Measurements from ENCODE around the gene ZDHHC24. TPM values are rescaled to one million over a fixed set of nuclear protein-coding genes. Genes with fewer than 3 reads are reported as not detected.

The ZDHHC24 gene
- total RNA-seq, 1 experiment from 2014 or later: 19.4 TPM

DNA sequence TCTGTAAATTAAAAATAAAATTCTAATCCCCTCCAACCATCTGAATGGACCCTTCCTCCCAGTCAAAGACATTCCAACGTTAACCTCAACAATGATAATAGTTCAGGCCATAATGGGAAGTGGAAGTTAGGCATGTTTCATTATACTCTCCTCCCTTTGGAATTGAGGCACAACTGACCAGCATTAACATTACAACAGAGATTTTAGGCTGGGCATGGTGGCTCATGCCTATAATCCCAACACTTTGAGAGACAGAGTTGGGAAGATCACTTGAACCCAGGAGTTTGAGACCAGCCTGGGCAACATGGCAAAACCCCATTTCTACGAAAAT is 25.0 kb upstream of the ZDHHC24 start:
- intact Hi-C loops (cut with micrococcal nuclease; ENCODE audit: unreplicated experiment): no loop called here
- no peak overlapping the region for H3K27ac ChIP-seq
- no peak overlapping the region for H2AFZ ChIP-seq
- ChIA-PET POLR2A (ENCODE audit: unreplicated experiment) (no interaction called here), CTCF (no interaction called here)
- H3K4me1 ChIP-seq (replicated peaks; ENCODE audit: insufficient read depth): peaks cover 5% of the 10 kb centered on the region; the same call in 1 of the 2 replicates
- no peak overlapping the region for H3K4me2 ChIP-seq
- no peaks in the 10 kb centered on the region for H3K9me3 ChIP-seq (ENCODE audit: insufficient read depth, low read depth)
- no peak overlapping the region for H3K4me3 ChIP-seq
- DNase-seq: no peak
- H3K27me3 ChIP-seq (ENCODE audit: insufficient read depth, low read depth): peaks cover 46% of the 10 kb centered on the region
- H4K20me1 ChIP-seq (ENCODE audit: insufficient read depth): no peaks in the 10 kb centered on the region
- H3K9me2 ChIP-seq (ENCODE audit: insufficient read depth): no peaks in the 10 kb centered on the region
- TF ChIP-seq EZH2 (IDR thresholded peaks at IDR 0.05; ENCODE audit: low read depth): no peak
- TF ChIP-seq, protein P1, sequence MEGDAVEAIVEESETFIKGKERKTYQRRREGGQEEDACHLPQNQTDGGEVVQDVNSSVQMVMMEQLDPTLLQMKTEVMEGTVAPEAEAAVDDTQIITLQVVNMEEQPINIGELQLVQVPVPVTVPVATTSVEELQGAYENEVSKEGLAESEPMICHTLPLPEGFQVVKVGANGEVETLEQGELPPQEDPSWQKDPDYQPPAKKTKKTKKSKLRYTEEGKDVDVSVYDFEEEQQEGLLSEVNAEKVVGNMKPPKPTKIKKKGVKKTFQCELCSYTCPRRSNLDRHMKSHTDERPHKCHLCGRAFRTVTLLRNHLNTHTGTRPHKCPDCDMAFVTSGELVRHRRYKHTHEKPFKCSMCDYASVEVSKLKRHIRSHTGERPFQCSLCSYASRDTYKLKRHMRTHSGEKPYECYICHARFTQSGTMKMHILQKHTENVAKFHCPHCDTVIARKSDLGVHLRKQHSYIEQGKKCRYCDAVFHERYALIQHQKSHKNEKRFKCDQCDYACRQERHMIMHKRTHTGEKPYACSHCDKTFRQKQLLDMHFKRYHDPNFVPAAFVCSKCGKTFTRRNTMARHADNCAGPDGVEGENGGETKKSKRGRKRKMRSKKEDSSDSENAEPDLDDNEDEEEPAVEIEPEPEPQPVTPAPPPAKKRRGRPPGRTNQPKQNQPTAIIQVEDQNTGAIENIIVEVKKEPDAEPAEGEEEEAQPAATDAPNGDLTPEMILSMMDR (conservative IDR thresholded peaks at IDR 0.05): no peak
- H3K79me2 ChIP-seq (ENCODE audit: low read depth): no peaks in the 10 kb centered on the region
- BruUV-seq (replicated peaks): no TSS peak
- no peaks in the 10 kb centered on the region for H3F3A ChIP-seq (ENCODE audit: insufficient read depth, low read depth)
- no peaks in the 10 kb centered on the region for H3K36me3 ChIP-seq (ENCODE audit: low read depth)

DNA sequence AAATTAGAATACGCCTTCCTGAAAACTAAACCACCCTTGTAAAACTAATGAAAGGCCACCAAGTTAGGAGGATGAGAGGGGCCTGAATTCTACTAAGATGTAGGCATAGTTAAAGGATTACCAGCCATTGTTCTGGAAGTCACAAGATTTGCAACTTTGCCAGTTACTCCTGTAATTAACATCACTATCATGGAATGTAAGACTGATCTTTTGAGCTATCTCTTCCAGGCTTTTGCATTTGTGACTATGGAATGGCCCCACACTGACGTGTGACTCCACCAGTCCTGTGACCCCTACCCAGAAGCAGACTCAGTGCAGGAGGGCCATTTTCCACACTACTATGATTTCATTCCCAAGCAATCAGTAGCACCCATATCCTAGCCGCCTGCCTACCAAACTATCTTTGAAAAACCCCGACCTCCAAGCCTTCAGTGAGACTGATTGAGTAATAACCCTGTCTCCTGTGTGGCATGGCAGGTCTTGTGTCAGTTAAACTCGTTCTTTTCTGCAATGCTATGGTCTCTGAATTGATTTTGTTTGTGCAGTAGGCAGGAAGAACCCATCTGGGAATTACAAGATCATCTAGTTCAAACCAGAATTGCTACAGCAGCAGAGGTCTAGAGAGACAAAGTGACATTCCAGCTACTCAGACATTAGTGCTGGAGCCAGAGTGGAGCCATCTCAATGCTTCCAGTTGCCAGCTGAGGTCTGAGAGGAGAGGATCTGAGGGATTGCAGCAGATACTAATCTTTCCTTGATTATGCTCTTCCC is 24.4 kb upstream of the ZDHHC24 start:
- no peak for TF ChIP-seq EZH2 (IDR thresholded peaks at IDR 0.05; ENCODE audit: low read depth)
- TF ChIP-seq, protein P1 (conservative IDR thresholded peaks at IDR 0.05): no peak
- CTCF ChIA-PET: interaction anchor here (0.6 kb wide), 1 partner anchor 725 kb away, joined by 3 read pairs; no protein-coding TSS in a partner anchor
- no peak overlapping the region for H3K4me2 ChIP-seq
- H3K36me3 ChIP-seq (ENCODE audit: low read depth): no peaks in the 10 kb centered on the region
- no peak overlapping the region for H3K4me3 ChIP-seq
- no peaks in the 10 kb centered on the region for H3F3A ChIP-seq (ENCODE audit: insufficient read depth, low read depth)
- H3K27ac ChIP-seq: no peak overlapping the region
- H3K79me2 ChIP-seq (ENCODE audit: low read depth): no peaks in the 10 kb centered on the region
- no peaks in the 10 kb centered on the region for H3K9me3 ChIP-seq (ENCODE audit: insufficient read depth, low read depth)
- H2AFZ ChIP-seq: no peak overlapping the region
- H3K4me1 ChIP-seq (replicated peaks; ENCODE audit: insufficient read depth): peaks cover 5% of the 10 kb centered on the region; the same call in 1 of the 2 replicates
- H3K27me3 ChIP-seq (ENCODE audit: insufficient read depth, low read depth): peaks cover 41% of the 10 kb centered on the region
- intact Hi-C loops (cut with micrococcal nuclease; ENCODE audit: unreplicated experiment): no loop called here
- no peaks in the 10 kb centered on the region for H4K20me1 ChIP-seq (ENCODE audit: insufficient read depth)
- no peak for DNase-seq
- BruUV-seq (replicated peaks): no TSS peak
- no peaks in the 10 kb centered on the region for H3K9me2 ChIP-seq (ENCODE audit: insufficient read depth)
- POLR2A ChIA-PET (ENCODE audit: unreplicated experiment): no interaction called here

DNA sequence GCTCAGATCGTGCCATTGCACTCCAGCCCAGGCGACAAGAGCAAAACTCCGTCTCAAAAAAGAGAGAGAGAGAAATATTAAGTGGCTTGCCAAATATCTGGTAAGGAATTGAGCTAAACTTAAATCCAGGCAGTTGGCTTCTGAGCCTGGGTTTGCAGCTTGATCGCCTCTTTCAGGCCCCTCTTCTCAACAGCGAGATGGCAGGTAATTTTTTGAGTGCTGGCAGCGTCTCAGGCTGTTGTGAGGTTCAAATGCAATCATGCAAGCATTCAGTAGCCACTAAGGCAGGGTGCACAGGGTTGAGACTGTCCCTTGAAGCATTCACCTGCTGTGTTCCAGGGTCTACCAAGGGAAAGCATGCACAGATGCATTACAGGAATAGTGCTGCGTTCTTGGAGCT is 23.2 kb upstream of the ZDHHC24 start:
- H3K4me1 ChIP-seq (replicated peaks; ENCODE audit: insufficient read depth): peaks cover 5% of the 10 kb centered on the region; the same call in 1 of the 2 replicates
- ChIA-PET CTCF (no interaction called here), POLR2A (ENCODE audit: unreplicated experiment) (interaction anchor here (0.5 to 0.9 kb wide), 5 partner anchors 9 to 280 kb away, joined by 3 to 9 read pairs (median 4); partner anchors contain the start of genes RBM14 and YIF1A)
- BruUV-seq (replicated peaks): no TSS peak
- no peak for DNase-seq
- peak overlapping the region; percentile 66; the same call in 1 of the 2 replicates for H3K4me2 ChIP-seq
- H3K27ac ChIP-seq: no peak overlapping the region
- H3K4me3 ChIP-seq: no peak overlapping the region
- intact Hi-C loops (cut with micrococcal nuclease; ENCODE audit: unreplicated experiment): loop anchor here (2.0 kb wide), 1 partner anchor 22 kb away; the partner anchor contains the start of genes ACTN3 and ZDHHC24
- no peak overlapping the region; the same call in 1 of the 2 replicates for H2AFZ ChIP-seq
- H3F3A ChIP-seq (ENCODE audit: insufficient read depth, low read depth): no peaks in the 10 kb centered on the region
- no peaks in the 10 kb centered on the region for H3K9me2 ChIP-seq (ENCODE audit: insufficient read depth)
- no peaks in the 10 kb centered on the region for H3K36me3 ChIP-seq (ENCODE audit: low read depth)
- H3K79me2 ChIP-seq (ENCODE audit: low read depth): no peaks in the 10 kb centered on the region
- peaks cover 29% of the 10 kb centered on the region for H3K27me3 ChIP-seq (ENCODE audit: insufficient read depth, low read depth)
- H3K9me3 ChIP-seq (ENCODE audit: insufficient read depth, low read depth): no peaks in the 10 kb centered on the region
- H4K20me1 ChIP-seq (ENCODE audit: insufficient read depth): no peaks in the 10 kb centered on the region
- TF ChIP-seq, protein P1 (conservative IDR thresholded peaks at IDR 0.05): no peak
- TF ChIP-seq EZH2 (IDR thresholded peaks at IDR 0.05; ENCODE audit: low read depth): no peak
